GM19238 (cell line): ENCODE data around the gene FAM83D.
"Not testable (repeated sequence)": the region's sequence is repeated elsewhere in the genome, so short reads cannot be mapped to it uniquely, and the experiment has no call there.

ENCODE experiments used
- DNase-seq: peaks from one replicate; pipeline ENCODE4 v3.0.0; 2011; ENCODE audit warnings: low spot score; ENCODE audit not compliant: insufficient read length

The FAM83D gene

GRCh38 chr20:38935285-38935684 is 9.1 kb downstream of the FAM83D start:
- no peak for DNase-seq

GRCh38 chr20:38935967-38936407 is 9.8 kb downstream of the FAM83D start:
- DNase-seq, result no peak

- DNase-seq, result no peak
These were observed 10.8 kb downstream of the FAM83D start for GRCh38 chr20:38937000-38937399.

- DNase-seq, result no peak
These were observed 11.8 kb downstream of the FAM83D start for GRCh38 chr20:38937978-38938473.

GRCh38 chr20:38939686-38940085 is 13.5 kb downstream of the FAM83D start:
- DNase-seq, result no peak

- no peak for DNase-seq
These were observed 14.4 kb downstream of the FAM83D start for GRCh38 chr20:38940644-38941043.

- DNase-seq, result no peak
These were observed 15.6 kb downstream of the FAM83D start for GRCh38 chr20:38941726-38942389.

- DNase-seq, result no peak
These were observed 18.8 kb downstream of the FAM83D start for GRCh38 chr20:38945012-38945411.

GRCh38 chr20:38946836-38947235 is 20.6 kb downstream of the FAM83D start:
- no peak for DNase-seq

GRCh38 chr20:38947931-38948362 is 21.7 kb downstream of the FAM83D start:
- DNase-seq, result no peak

GRCh38 chr20:38950254-38950653 is 24.0 kb downstream of the FAM83D start:
- no peak for DNase-seq

- DNase-seq, result no peak
These were observed 25.4 kb downstream of the FAM83D start for GRCh38 chr20:38951611-38952010.

- no peak for DNase-seq
These were observed 25.9 kb downstream of the FAM83D start for GRCh38 chr20:38952153-38952552.

GRCh38 chr20:38953630-38954340 is 27.6 kb downstream of the FAM83D start:
- no peak for DNase-seq

- no peak for DNase-seq
These were observed 31.1 kb downstream of the FAM83D start for GRCh38 chr20:38957235-38957876.

GRCh38 chr20:38957915-38958485 is 31.8 kb downstream of the FAM83D start:
- DNase-seq, result no peak

GRCh38 chr20:38960187-38960687 is 34.0 kb downstream of the FAM83D start:
- not testable (repeated sequence) for DNase-seq

- no peak for DNase-seq
These were observed 35.4 kb downstream of the FAM83D start for GRCh38 chr20:38961530-38962043.

GRCh38 chr20:38962044-38962927 is 36.1 kb downstream of the FAM83D start, which contains the start of gene DHX35:
DHX35 (plus strand) TSS chr20:38962344; CDS start chr20:38962368, 24 bp downstream.
- peak; percentile 97 for DNase-seq

GRCh38 chr20:38962928-38963401 is 36.7 kb downstream of the FAM83D start:
- DNase-seq, result no peak
